MG63 (cell line): ENCODE data around the gene BMPR2. TPM values are rescaled to one million over a fixed set of nuclear protein-coding genes. Genes with fewer than 3 reads are reported as not detected.
"Not testable (repeated sequence)": the region's sequence is repeated elsewhere in the genome, so short reads cannot be mapped to it uniquely, and the experiment has no call there.

Experiments used
- DNase-seq: peaks from one replicate; pipeline ENCODE4 v3.0.0-alpha.2; 2020
- H3K27me3 ChIP-seq: fragments of 250-450 bp; sonication (Bioruptor Pico); 2 replicates; pipeline ENCODE4 v1.5.1; 2020; ENCODE audit warnings: mild to moderate bottlenecking, moderate library complexity
- H3K36me3 ChIP-seq: fragments of 250-450 bp; sonication (Bioruptor Pico); 2 replicates; pipeline ENCODE4 v1.5.1; 2020; ENCODE audit warnings: mild to moderate bottlenecking, moderate library complexity
- H3K4me3 ChIP-seq: fragments of 250-450 bp; sonication (Bioruptor Pico); 2 replicates; pipeline ENCODE4 v1.5.1; 2020; ENCODE audit warnings: mild to moderate bottlenecking, moderate library complexity
- H3K9me3 ChIP-seq: fragments of 250-450 bp; sonication (Bioruptor Pico); 2 replicates; pipeline ENCODE4 v1.5.1; 2020; ENCODE audit warnings: mild to moderate bottlenecking, moderate library complexity
- total RNA-seq: library from RNA; depleted of rRNA; stranded (reverse); fragments of >200 nt; shearing (Covaris generic); gene quantifications from 2 replicates; pipeline ENCODE4 v1.2.3, GENCODE V29; 2014; ENCODE audit warnings: low replicate concordance; rRNA removed

The BMPR2 gene
- total RNA-seq = 9.1 and 9.4 TPM in 2 replicates

- Histone ChIP-seq H3K27me3 (no peaks in the 10 kb centered on the region), H3K36me3 (no peaks in the 10 kb centered on the region), H3K9me3 (no peaks in the 10 kb centered on the region), H3K4me3 (peak within 1 kb of the TSS; percentile 94)
- DNase-seq = peak; percentile 90
Measured at GRCh38 chr2:202375609-202376408, at the start of gene BMPR2. Gene BMPR2 (plus strand): TSS chr2:202376327. CDS start chr2:202377475, 1,148 bp downstream.

- no peaks in the 10 kb centered on the region for H3K36me3 ChIP-seq
- H3K27me3 ChIP-seq = no peaks in the 10 kb centered on the region
- no peak for DNase-seq
- no peak overlapping the region for H3K4me3 ChIP-seq
- H3K9me3 ChIP-seq = no peaks in the 10 kb centered on the region
Measured at GRCh38 chr2:202327858-202328257, 48.3 kb upstream of the BMPR2 start.

GRCh38 chr2:202335791-202336467 is 40.2 kb upstream of the BMPR2 start:
- H3K36me3 ChIP-seq = no peaks in the 10 kb centered on the region
- H3K27me3 ChIP-seq = no peaks in the 10 kb centered on the region
- H3K4me3 ChIP-seq = no peak overlapping the region
- no peak for DNase-seq
- no peaks in the 10 kb centered on the region for H3K9me3 ChIP-seq

GRCh38 chr2:202337151-202337550 is 39.0 kb upstream of the BMPR2 start:
- DNase-seq = no peak
- H3K36me3 ChIP-seq = no peaks in the 10 kb centered on the region
- no peak overlapping the region for H3K4me3 ChIP-seq
- no peaks in the 10 kb centered on the region for H3K9me3 ChIP-seq
- no peaks in the 10 kb centered on the region for H3K27me3 ChIP-seq

GRCh38 chr2:202337706-202338346 is 38.3 kb upstream of the BMPR2 start:
- H3K27me3 ChIP-seq = no peaks in the 10 kb centered on the region
- H3K9me3 ChIP-seq = no peaks in the 10 kb centered on the region
- no peak for DNase-seq
- H3K4me3 ChIP-seq = no peak overlapping the region
- no peaks in the 10 kb centered on the region for H3K36me3 ChIP-seq

- Histone ChIP-seq H3K36me3 (no peaks in the 10 kb centered on the region), H3K4me3 (no peak overlapping the region), H3K9me3 (no peaks in the 10 kb centered on the region), H3K27me3 (no peaks in the 10 kb centered on the region)
- peak; percentile 62 for DNase-seq
Measured at GRCh38 chr2:202339071-202339870, 36.9 kb upstream of the BMPR2 start.

GRCh38 chr2:202344178-202344577 is 31.9 kb upstream of the BMPR2 start:
- H3K9me3 ChIP-seq = no peaks in the 10 kb centered on the region
- no peaks in the 10 kb centered on the region for H3K36me3 ChIP-seq
- H3K27me3 ChIP-seq = no peaks in the 10 kb centered on the region
- DNase-seq = no peak
- no peak overlapping the region for H3K4me3 ChIP-seq

- Histone ChIP-seq H3K27me3 (no peaks in the 10 kb centered on the region), H3K36me3 (no peaks in the 10 kb centered on the region), H3K4me3 (no peak overlapping the region), H3K9me3 (no peaks in the 10 kb centered on the region)
- no peak for DNase-seq
Measured at GRCh38 chr2:202346180-202346579, 29.9 kb upstream of the BMPR2 start.

GRCh38 chr2:202353430-202353829 is 22.7 kb upstream of the BMPR2 start:
- no peaks in the 10 kb centered on the region for H3K9me3 ChIP-seq
- no peak overlapping the region for H3K4me3 ChIP-seq

GRCh38 chr2:202355993-202356505 is 20.1 kb upstream of the BMPR2 start:
- no peaks in the 10 kb centered on the region for H3K36me3 ChIP-seq
- H3K4me3 ChIP-seq = no peak overlapping the region
- no peak for DNase-seq
- H3K9me3 ChIP-seq = no peaks in the 10 kb centered on the region
- no peaks in the 10 kb centered on the region for H3K27me3 ChIP-seq

More at GRCh38 chr2:202353430-202353829, 22.7 kb upstream of the BMPR2 start:
- no peak for DNase-seq
- Histone ChIP-seq H3K27me3 (no peaks in the 10 kb centered on the region), H3K36me3 (no peaks in the 10 kb centered on the region)

GRCh38 chr2:202358924-202359323 is 17.2 kb upstream of the BMPR2 start:
- not testable (repeated sequence) for DNase-seq, H3K4me3 ChIP-seq, H3K27me3 ChIP-seq, H3K9me3 ChIP-seq, H3K36me3 ChIP-seq

GRCh38 chr2:202360646-202361045 is 15.5 kb upstream of the BMPR2 start:
- Histone ChIP-seq H3K4me3 (no peak overlapping the region), H3K36me3 (no peaks in the 10 kb centered on the region), H3K9me3 (no peaks in the 10 kb centered on the region), H3K27me3 (no peaks in the 10 kb centered on the region)
- no peak for DNase-seq

GRCh38 chr2:202361108-202361507 is 15.0 kb upstream of the BMPR2 start:
- no peaks in the 10 kb centered on the region for H3K27me3 ChIP-seq
- H3K4me3 ChIP-seq = no peak overlapping the region
- no peaks in the 10 kb centered on the region for H3K9me3 ChIP-seq
- H3K36me3 ChIP-seq = no peaks in the 10 kb centered on the region
- no peak for DNase-seq

GRCh38 chr2:202373490-202373889 is 2.6 kb upstream of the BMPR2 start:
- Histone ChIP-seq H3K27me3 (no peaks in the 10 kb centered on the region), H3K9me3 (no peaks in the 10 kb centered on the region), H3K36me3 (no peaks in the 10 kb centered on the region), H3K4me3 (no peak overlapping the region)
- no peak for DNase-seq

- H3K36me3 ChIP-seq, H3K27me3 ChIP-seq, DNase-seq, H3K9me3 ChIP-seq: not testable (repeated sequence)
- peak overlapping the region; percentile 94 for H3K4me3 ChIP-seq
Measured at GRCh38 chr2:202374383-202374782, 1.7 kb upstream of the BMPR2 start.

GRCh38 chr2:202375033-202375608 is 1.0 kb upstream of the BMPR2 start:
- DNase-seq = peak; percentile 72
- Histone ChIP-seq H3K27me3 (no peaks in the 10 kb centered on the region), H3K36me3 (no peaks in the 10 kb centered on the region), H3K9me3 (no peaks in the 10 kb centered on the region), H3K4me3 (peak overlapping the region; percentile 94)
